ENCODE results near the gene ARHGAP24.

- TF ChIP-seq CTCF (IDR thresholded peaks at IDR 0.05; ENCODE audit: insufficient read depth, low read length, poor library complexity, severe bottlenecking) = peak; percentile 12
- TF ChIP-seq EZH2phosphoT487 (conservative IDR thresholded peaks at IDR 0.05; ENCODE audit: low read length) = no peak
Measured at GRCh38 chr4:85708468-85708867, 233.5 kb downstream of the ARHGAP24 start.
